ENCODE measurements around the gene TNFAIP8L1.

Gene TNFAIP8L1

GRCh38 chr19:4649392-4650047 lies 10.2 kb downstream of the TNFAIP8L1 start:
- no peak for DNase-seq (ENCODE audit: low spot score)

GRCh38 chr19:4650159-4650558 lies 10.8 kb downstream of the TNFAIP8L1 start:
- no peak for DNase-seq (ENCODE audit: low spot score)

GRCh38 chr19:4652075-4652474 lies 12.8 kb downstream of the TNFAIP8L1 start:
- no peak for DNase-seq (ENCODE audit: low spot score)

- DNase-seq (ENCODE audit: low spot score) = no peak
Observed at GRCh38 chr19:4653793-4654436, 14.6 kb downstream of the TNFAIP8L1 start.

- DNase-seq (ENCODE audit: low spot score) = no peak
Observed at GRCh38 chr19:4654437-4655361, 15.4 kb downstream of the TNFAIP8L1 start.

GRCh38 chr19:4656102-4656501 lies 16.8 kb downstream of the TNFAIP8L1 start:
- DNase-seq (ENCODE audit: low spot score) = no peak

- DNase-seq (ENCODE audit: low spot score) = no peak
Observed at GRCh38 chr19:4657262-4657661, 17.9 kb downstream of the TNFAIP8L1 start.

- no peak for DNase-seq (ENCODE audit: low spot score)
Observed at GRCh38 chr19:4657835-4658234, 18.5 kb downstream of the TNFAIP8L1 start.

- DNase-seq (ENCODE audit: low spot score) = no peak
Observed at GRCh38 chr19:4660181-4660791, 21.0 kb downstream of the TNFAIP8L1 start.

GRCh38 chr19:4660993-4661392 lies 21.7 kb downstream of the TNFAIP8L1 start:
- no peak for DNase-seq (ENCODE audit: low spot score)

- no peak for DNase-seq (ENCODE audit: low spot score)
Observed at GRCh38 chr19:4662020-4662695, 22.8 kb downstream of the TNFAIP8L1 start.

GRCh38 chr19:4662812-4663211 lies 23.5 kb downstream of the TNFAIP8L1 start:
- no peak for DNase-seq (ENCODE audit: low spot score)

GRCh38 chr19:4664642-4665041 lies 25.3 kb downstream of the TNFAIP8L1 start:
- DNase-seq (ENCODE audit: low spot score) = no peak

GRCh38 chr19:4669723-4670480 lies 30.6 kb downstream of the TNFAIP8L1 start, which contains the start of gene MYDGF:
MYDGF (minus strand) TSS chr19:4670342; CDS start chr19:4670334, 8 bp downstream.
- peak; percentile 99 for DNase-seq (ENCODE audit: low spot score)

GRCh38 chr19:4671185-4671851 lies 32.0 kb downstream of the TNFAIP8L1 start:
- no peak for DNase-seq (ENCODE audit: low spot score)

- no peak for DNase-seq (ENCODE audit: low spot score)
Observed at GRCh38 chr19:4673216-4673615, 33.9 kb downstream of the TNFAIP8L1 start.

GRCh38 chr19:4673726-4674125 lies 34.4 kb downstream of the TNFAIP8L1 start:
- DNase-seq (ENCODE audit: low spot score) = no peak

GRCh38 chr19:4675346-4675745 lies 36.0 kb downstream of the TNFAIP8L1 start:
- DNase-seq (ENCODE audit: low spot score) = no peak

- peak; percentile 70 for DNase-seq (ENCODE audit: low spot score)
Observed at GRCh38 chr19:4676955-4677731, 37.8 kb downstream of the TNFAIP8L1 start.

All from GM03348 (cell line).